ENCODE measurements around the gene NAA80. TPM values are rescaled to one million over a fixed set of nuclear protein-coding genes. Genes with fewer than 3 reads are reported as not detected.

NAA80 gene
- total and polyA plus RNA-seq, 2 of the 8 experiments (the other 6 are each of a cell fraction or from before 2014, with no cell fraction given), result 11.3 to 16.7 TPM

- TF ChIP-seq CHD7 (IDR thresholded peaks at IDR 0.05; ENCODE audit: insufficient replicate concordance, low read length) (no peak), GABPA (IDR thresholded peaks at IDR 0.05; ENCODE audit: borderline replicate concordance, insufficient read depth, low read length) (peak; percentile 23; the same call in 1 of the 2 replicates), TCF12 (IDR thresholded peaks at IDR 0.05; ENCODE audit: low read depth, low read length) (no peak), BACH1 (IDR thresholded peaks at IDR 0.05; ENCODE audit: low read length) (0 out of 2 replicates have a peak, but pooled peaks have one; percentile 14), TBP (IDR thresholded peaks at IDR 0.05; ENCODE audit: low read depth, low read length) (peak; percentile 55), POLR2A (IDR thresholded peaks at IDR 0.05; ENCODE audit: control extremely low read depth in 1 of 2, low read depth in 2 of 2, low read length in 2 of 2) (peak in 1 of 2 experiments; percentile 97; a peak in 2 of 3 replicates), TAF7 (optimal IDR thresholded peaks at IDR 0.05; ENCODE audit: borderline replicate concordance, low read depth, low read length) (peak; percentile 57)
Measured at GRCh38 chr3:50321336-50322114, 22.3 kb upstream of the NAA80 start (continued).

Data from H1 (cell line).